ENCODE results near the gene GORASP1. TPM values are rescaled to one million over a fixed set of nuclear protein-coding genes. Genes with fewer than 3 reads are reported as not detected.

The GORASP1 gene
- total RNA-seq, 2 donors from 2014 or later = 29.2 to 40.1 TPM

GRCh38 chr3:39137991-39138803, 30.8 kb upstream of the GORASP1 start:
- Mint-ChIP-seq H3K36me3 (ENCODE audit: low read depth) (peaks cover 2% of the 10 kb centered on the region), H3K27ac (peak overlapping the region; percentile 85), H3K4me1 (peaks cover 29% of the 10 kb centered on the region), H3K4me3 (peak overlapping the region; percentile 19), H3K27me3 (no peaks in the 10 kb centered on the region)
- no peaks in the 10 kb centered on the region for H3K9me3 ChIP-seq (ENCODE audit: control insufficient read depth, low read length, poor library complexity, severe bottlenecking)
- DNase-seq (no peak), ATAC-seq (peak; percentile 9)

GRCh38 chr3:39137435-39137936, 30.1 kb upstream of the GORASP1 start:
- H3K9me3 ChIP-seq (ENCODE audit: control insufficient read depth, low read length, poor library complexity, severe bottlenecking) = no peaks in the 10 kb centered on the region
- DNase-seq = no peak
- Mint-ChIP-seq H3K4me1 (peaks cover 27% of the 10 kb centered on the region), H3K27me3 (no peaks in the 10 kb centered on the region), H3K27ac (peak overlapping the region; percentile 85), H3K4me3 (peak overlapping the region; percentile 19), H3K36me3 (ENCODE audit: low read depth) (peaks cover 2% of the 10 kb centered on the region)
- ATAC-seq = no peak

GRCh38 chr3:39136533-39137434, 29.4 kb upstream of the GORASP1 start:
- no peak for ATAC-seq
- Mint-ChIP-seq H3K4me1 (peaks cover 31% of the 10 kb centered on the region), H3K27me3 (no peaks in the 10 kb centered on the region), H3K4me3 (peak overlapping the region; percentile 5), H3K27ac (peak overlapping the region; percentile 85), H3K36me3 (ENCODE audit: low read depth) (peaks cover 2% of the 10 kb centered on the region)
- H3K9me3 ChIP-seq (ENCODE audit: control insufficient read depth, low read length, poor library complexity, severe bottlenecking) = no peaks in the 10 kb centered on the region
- no peak for DNase-seq

DNA sequence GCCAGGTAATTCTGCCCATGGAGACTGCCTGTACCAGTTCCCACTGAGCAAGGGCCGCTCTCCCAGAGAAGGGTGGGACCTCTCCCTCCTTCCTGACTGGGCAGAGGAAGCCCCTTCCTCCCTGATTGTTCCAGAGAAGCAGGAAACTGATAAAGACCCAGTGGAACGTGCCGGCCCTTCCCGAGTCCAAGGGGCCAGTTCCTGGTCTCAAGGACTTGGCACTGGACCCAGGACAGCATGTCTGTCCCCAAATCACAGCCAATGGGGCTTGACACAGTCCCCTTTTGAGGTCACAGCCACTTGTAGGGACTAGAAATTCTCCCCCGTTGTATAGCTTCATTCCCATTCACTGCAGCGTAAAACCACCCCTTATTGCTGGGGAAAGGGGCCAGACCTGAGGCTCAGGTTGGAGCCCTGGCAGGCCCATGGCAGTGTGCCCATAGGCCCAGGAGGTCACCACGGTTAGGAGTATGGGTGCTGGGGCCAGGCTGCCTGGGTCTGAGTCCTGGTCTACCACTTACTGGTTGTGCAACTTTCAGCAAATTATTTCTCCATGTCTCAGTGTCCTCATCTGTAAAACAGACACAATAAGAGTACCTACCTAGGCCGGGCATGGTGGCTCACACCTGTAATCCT, 27.9 kb upstream of the GORASP1 start:
- ATAC-seq = no peak
- H3K9me3 ChIP-seq (ENCODE audit: control insufficient read depth, low read length, poor library complexity, severe bottlenecking) = no peaks in the 10 kb centered on the region
- Mint-ChIP-seq H3K27ac (no peak overlapping the region), H3K27me3 (no peaks in the 10 kb centered on the region), H3K36me3 (ENCODE audit: low read depth) (peaks cover 2% of the 10 kb centered on the region), H3K4me1 (peaks cover 30% of the 10 kb centered on the region), H3K4me3 (peak overlapping the region; percentile 19)
- DNase-seq = no peak

GRCh38 chr3:39134305-39134704, 26.9 kb upstream of the GORASP1 start:
- H3K4me3 Mint-ChIP-seq = no peak overlapping the region
- H3K27me3 Mint-ChIP-seq = no peaks in the 10 kb centered on the region
- H3K9me3 ChIP-seq (ENCODE audit: control insufficient read depth, low read length, poor library complexity, severe bottlenecking) = no peaks in the 10 kb centered on the region
- DNase-seq (no peak), ATAC-seq (no peak)
- peaks cover 2% of the 10 kb centered on the region for H3K36me3 Mint-ChIP-seq (ENCODE audit: low read depth)
- peaks cover 33% of the 10 kb centered on the region for H3K4me1 Mint-ChIP-seq
- no peak overlapping the region for H3K27ac Mint-ChIP-seq

GRCh38 chr3:39133822-39134221, 26.4 kb upstream of the GORASP1 start:
- H3K36me3 Mint-ChIP-seq (ENCODE audit: low read depth) = peaks cover 2% of the 10 kb centered on the region
- no peaks in the 10 kb centered on the region for H3K27me3 Mint-ChIP-seq
- no peak for DNase-seq
- peaks cover 32% of the 10 kb centered on the region for H3K4me1 Mint-ChIP-seq
- H3K9me3 ChIP-seq (ENCODE audit: control insufficient read depth, low read length, poor library complexity, severe bottlenecking) = no peaks in the 10 kb centered on the region
- peak overlapping the region; percentile 73 for H3K27ac Mint-ChIP-seq
- H3K4me3 Mint-ChIP-seq = no peak overlapping the region
- ATAC-seq = no peak

DNA sequence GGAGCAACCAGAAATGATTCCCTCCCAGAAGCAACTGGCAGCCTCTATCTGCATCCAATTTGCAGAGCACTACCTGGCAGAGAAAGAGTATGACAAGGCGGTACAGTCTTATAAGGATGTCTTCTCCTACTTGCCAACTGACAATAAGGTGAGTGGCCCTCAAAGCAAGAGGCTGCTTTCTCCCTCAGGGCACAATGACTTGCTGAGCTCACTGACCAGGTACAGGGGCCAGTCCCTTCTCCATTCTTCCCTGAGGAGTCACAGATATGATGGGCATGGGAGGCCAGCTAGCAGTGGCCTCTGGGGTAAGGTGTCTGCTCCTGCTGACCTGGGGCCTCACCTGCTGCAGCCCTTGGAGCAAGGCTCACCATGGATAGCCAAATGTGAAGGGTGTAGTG, 25.7 kb upstream of the GORASP1 start:
- H3K9me3 ChIP-seq (ENCODE audit: control insufficient read depth, low read length, poor library complexity, severe bottlenecking) = no peaks in the 10 kb centered on the region
- Mint-ChIP-seq H3K27ac (peak overlapping the region; percentile 73), H3K4me3 (no peak overlapping the region), H3K36me3 (ENCODE audit: low read depth) (peaks cover 2% of the 10 kb centered on the region), H3K27me3 (no peaks in the 10 kb centered on the region), H3K4me1 (peaks cover 34% of the 10 kb centered on the region)
- no peak for ATAC-seq
- no peak for DNase-seq

GRCh38 chr3:39132096-39133092, 25.0 kb upstream of the GORASP1 start:
- Mint-ChIP-seq H3K36me3 (ENCODE audit: low read depth) (no peaks in the 10 kb centered on the region), H3K27ac (no peak overlapping the region), H3K4me3 (no peak overlapping the region), H3K27me3 (no peaks in the 10 kb centered on the region), H3K4me1 (peaks cover 41% of the 10 kb centered on the region)
- DNase-seq (no peak), ATAC-seq (no peak)
- no peaks in the 10 kb centered on the region for H3K9me3 ChIP-seq (ENCODE audit: control insufficient read depth, low read length, poor library complexity, severe bottlenecking)

GRCh38 chr3:39130693-39131265, 23.4 kb upstream of the GORASP1 start:
- ATAC-seq = no peak
- no peaks in the 10 kb centered on the region for H3K9me3 ChIP-seq (ENCODE audit: control insufficient read depth, low read length, poor library complexity, severe bottlenecking)
- peaks cover 43% of the 10 kb centered on the region for H3K4me1 Mint-ChIP-seq
- no peak for DNase-seq
- peak overlapping the region; percentile 39 for H3K27ac Mint-ChIP-seq
- peak overlapping the region; percentile 25 for H3K4me3 Mint-ChIP-seq
- H3K36me3 Mint-ChIP-seq (ENCODE audit: low read depth) = no peaks in the 10 kb centered on the region
- no peaks in the 10 kb centered on the region for H3K27me3 Mint-ChIP-seq

DNA sequence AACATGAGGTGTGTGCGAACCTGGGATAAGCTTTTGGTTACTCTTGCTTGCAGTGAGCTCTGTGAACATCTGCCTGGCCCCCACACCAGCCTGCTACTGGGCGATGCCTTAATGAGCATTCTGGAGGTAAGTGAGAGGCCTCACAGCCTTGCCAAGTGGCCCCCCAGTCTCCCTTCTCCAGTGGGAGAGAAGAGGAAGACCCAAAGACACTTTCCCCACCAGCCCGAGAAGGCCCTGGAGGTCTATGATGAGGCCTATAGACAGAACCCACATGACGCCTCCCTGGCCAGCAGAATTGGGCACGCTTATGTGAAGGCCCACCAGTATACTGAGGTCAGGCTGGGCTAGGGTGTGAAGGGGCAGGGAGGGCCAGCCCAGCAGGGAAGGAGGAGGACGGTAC, 22.6 kb upstream of the GORASP1 start:
- Mint-ChIP-seq H3K27me3 (no peaks in the 10 kb centered on the region), H3K27ac (no peak overlapping the region), H3K36me3 (ENCODE audit: low read depth) (no peaks in the 10 kb centered on the region), H3K4me3 (no peak overlapping the region), H3K4me1 (peaks cover 39% of the 10 kb centered on the region)
- H3K9me3 ChIP-seq (ENCODE audit: control insufficient read depth, low read length, poor library complexity, severe bottlenecking) = no peaks in the 10 kb centered on the region
- ATAC-seq (no peak), DNase-seq (no peak)

GRCh38 chr3:39128951-39129350, 21.5 kb upstream of the GORASP1 start:
- ATAC-seq = no peak
- H3K9me3 ChIP-seq (ENCODE audit: control insufficient read depth, low read length, poor library complexity, severe bottlenecking) = no peaks in the 10 kb centered on the region
- no peak overlapping the region for H3K4me3 Mint-ChIP-seq
- H3K27ac Mint-ChIP-seq = no peak overlapping the region
- H3K36me3 Mint-ChIP-seq (ENCODE audit: low read depth) = no peaks in the 10 kb centered on the region
- peaks cover 37% of the 10 kb centered on the region for H3K4me1 Mint-ChIP-seq
- no peak for DNase-seq
- no peaks in the 10 kb centered on the region for H3K27me3 Mint-ChIP-seq

GRCh38 chr3:39127908-39128304, 20.5 kb upstream of the GORASP1 start:
- ATAC-seq = peak; percentile 46
- H3K9me3 ChIP-seq (ENCODE audit: control insufficient read depth, low read length, poor library complexity, severe bottlenecking) = no peaks in the 10 kb centered on the region
- DNase-seq = no peak
- H3K4me3 Mint-ChIP-seq = no peak overlapping the region
- peak overlapping the region; percentile 47 for H3K27ac Mint-ChIP-seq
- H3K27me3 Mint-ChIP-seq = no peaks in the 10 kb centered on the region
- H3K36me3 Mint-ChIP-seq (ENCODE audit: low read depth) = no peaks in the 10 kb centered on the region
- H3K4me1 Mint-ChIP-seq = peaks cover 34% of the 10 kb centered on the region

Data from T-helper 17 cell (primary cell).